Measurements from ENCODE around the gene DMD. TPM values are rescaled to one million over a fixed set of nuclear protein-coding genes. Genes with fewer than 3 reads are reported as not detected.

DMD gene
- total RNA-seq, 1 experiment from 2014 or later: 2.2 TPM

DNA sequence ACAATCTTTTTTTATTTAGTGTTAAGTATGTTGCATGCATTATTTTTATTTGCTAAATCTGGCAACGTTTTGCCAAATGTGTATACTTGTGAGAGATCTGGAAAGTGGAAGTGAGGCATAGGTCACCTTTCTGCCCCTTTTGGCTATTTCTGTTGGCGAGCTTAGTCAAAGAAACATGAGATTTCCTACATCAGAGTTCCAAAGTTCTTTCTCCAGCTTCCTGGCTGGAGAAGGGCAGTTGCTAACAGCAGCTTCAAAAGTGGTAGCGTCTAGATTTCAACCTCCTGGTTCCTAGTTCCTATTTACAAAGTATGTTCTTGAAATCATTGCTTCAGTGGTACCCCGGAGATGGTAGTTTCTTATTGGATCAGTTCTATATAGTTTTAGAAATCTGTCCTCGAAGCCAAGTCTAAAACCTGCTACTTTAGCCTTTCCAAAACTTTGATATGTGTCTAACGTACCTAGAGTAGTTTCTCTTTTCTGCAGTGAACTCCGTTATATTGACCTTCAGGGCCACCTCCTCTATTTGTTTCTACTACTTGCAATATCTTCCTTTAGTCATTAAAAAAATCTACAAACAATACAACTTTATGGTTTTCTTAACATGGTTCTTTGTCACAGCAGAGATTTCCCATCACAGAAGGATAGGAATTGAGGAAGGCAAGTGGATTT is 1683.8 kb downstream of the DMD start:
- Histone ChIP-seq H3K27ac (ENCODE audit: low read length) (no peak overlapping the region), H3K4me3 (ENCODE audit: low read depth in 2 of 2, low read length in 2 of 2) (no peak overlapping the region), H3K9me3 (ENCODE audit: control insufficient read depth, insufficient read depth, low read depth, low read length) (no peaks in the 10 kb centered on the region), H3K36me3 (ENCODE audit: control insufficient read depth, insufficient read depth, low read length) (no peaks in the 10 kb centered on the region), H3K27me3 (ENCODE audit: control insufficient read depth, insufficient read depth, low read length) (no peaks in the 10 kb centered on the region), H3K4me1 (ENCODE audit: control insufficient read depth, insufficient read depth, low read length) (no peaks in the 10 kb centered on the region)
- intact Hi-C loops (cut with micrococcal nuclease; ENCODE audit: unreplicated experiment): no loop called here
- ChIA-PET POLR2A (no interaction called here), CTCF (no interaction called here)
- DNase-seq (ENCODE audit: low read depth, low spot score) (no peak), ATAC-seq (no peak)
- TF ChIP-seq POLR2AphosphoS5 (IDR thresholded peaks at IDR 0.05; ENCODE audit: low read depth, low read length): no peak
- TF ChIP-seq TCF7L2 (IDR thresholded peaks at IDR 0.05; ENCODE audit: low read depth, low read length): no peak
- no peak for TF ChIP-seq SIN3A (IDR thresholded peaks at IDR 0.05; ENCODE audit: borderline replicate concordance, insufficient read depth, low read depth, low read length)
- BruUV-seq (replicated peaks): no TSS peak
- in situ Hi-C loops (cut with HindIII; ENCODE audit: low pct_unique_long_range_greater_than_20kb, low sequenced_read_pairs): no loop called here

DNA sequence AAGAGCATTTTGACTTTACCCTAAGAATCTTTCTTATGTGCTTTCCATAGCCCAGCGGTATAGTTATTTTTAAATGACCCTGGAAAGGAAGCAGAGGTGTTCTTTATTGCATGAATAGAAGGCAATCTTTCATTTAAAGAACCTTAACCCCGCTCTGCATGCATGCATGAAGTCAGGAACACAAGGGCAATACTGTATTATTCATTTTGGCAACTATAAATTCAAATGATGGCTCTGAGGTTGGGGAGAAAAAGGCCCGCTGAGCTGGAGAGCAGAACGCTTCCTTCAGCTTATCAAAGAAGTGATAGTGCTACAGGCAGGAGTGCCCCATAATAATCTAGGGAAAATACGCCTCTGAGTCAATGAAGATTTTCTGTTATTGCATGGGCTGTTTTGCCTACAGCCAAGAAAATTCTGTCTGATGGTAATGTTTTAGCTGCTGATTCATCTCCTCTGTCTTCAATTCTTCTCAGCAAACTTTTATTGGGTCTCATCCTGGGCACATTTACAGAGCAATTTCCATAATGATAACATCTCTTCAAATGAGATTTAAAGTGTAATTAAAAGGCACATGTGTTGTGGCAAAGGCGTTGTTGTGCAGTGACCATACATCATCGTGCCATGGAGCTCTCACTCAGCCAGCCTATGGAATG is 1687.3 kb downstream of the DMD start:
- CTCF ChIA-PET: no interaction called here
- no peak for ATAC-seq

More for the DNA sequence above, 1687.3 kb downstream of the DMD start:
- no peaks in the 10 kb centered on the region for H3K4me1 ChIP-seq (ENCODE audit: control insufficient read depth, insufficient read depth, low read length)
- POLR2A ChIA-PET: no interaction called here
- DNase-seq (ENCODE audit: low read depth, low spot score): no peak
- H3K27ac ChIP-seq (ENCODE audit: low read length): no peak overlapping the region
- intact Hi-C loops (cut with micrococcal nuclease; ENCODE audit: unreplicated experiment) (no loop called here), in situ Hi-C loops (cut with HindIII; ENCODE audit: low pct_unique_long_range_greater_than_20kb, low sequenced_read_pairs) (no loop called here)
- H3K9me3 ChIP-seq (ENCODE audit: control insufficient read depth, insufficient read depth, low read depth, low read length): no peaks in the 10 kb centered on the region
- H3K36me3 ChIP-seq (ENCODE audit: control insufficient read depth, insufficient read depth, low read length): no peaks in the 10 kb centered on the region
- H3K4me3 ChIP-seq (ENCODE audit: low read depth in 2 of 2, low read length in 2 of 2): no peak overlapping the region
- no peaks in the 10 kb centered on the region for H3K27me3 ChIP-seq (ENCODE audit: control insufficient read depth, insufficient read depth, low read length)
- BruUV-seq (replicated peaks): no TSS peak
- no peak for TF ChIP-seq POLR2AphosphoS5 (IDR thresholded peaks at IDR 0.05; ENCODE audit: low read depth, low read length)
- TF ChIP-seq, protein P1, sequence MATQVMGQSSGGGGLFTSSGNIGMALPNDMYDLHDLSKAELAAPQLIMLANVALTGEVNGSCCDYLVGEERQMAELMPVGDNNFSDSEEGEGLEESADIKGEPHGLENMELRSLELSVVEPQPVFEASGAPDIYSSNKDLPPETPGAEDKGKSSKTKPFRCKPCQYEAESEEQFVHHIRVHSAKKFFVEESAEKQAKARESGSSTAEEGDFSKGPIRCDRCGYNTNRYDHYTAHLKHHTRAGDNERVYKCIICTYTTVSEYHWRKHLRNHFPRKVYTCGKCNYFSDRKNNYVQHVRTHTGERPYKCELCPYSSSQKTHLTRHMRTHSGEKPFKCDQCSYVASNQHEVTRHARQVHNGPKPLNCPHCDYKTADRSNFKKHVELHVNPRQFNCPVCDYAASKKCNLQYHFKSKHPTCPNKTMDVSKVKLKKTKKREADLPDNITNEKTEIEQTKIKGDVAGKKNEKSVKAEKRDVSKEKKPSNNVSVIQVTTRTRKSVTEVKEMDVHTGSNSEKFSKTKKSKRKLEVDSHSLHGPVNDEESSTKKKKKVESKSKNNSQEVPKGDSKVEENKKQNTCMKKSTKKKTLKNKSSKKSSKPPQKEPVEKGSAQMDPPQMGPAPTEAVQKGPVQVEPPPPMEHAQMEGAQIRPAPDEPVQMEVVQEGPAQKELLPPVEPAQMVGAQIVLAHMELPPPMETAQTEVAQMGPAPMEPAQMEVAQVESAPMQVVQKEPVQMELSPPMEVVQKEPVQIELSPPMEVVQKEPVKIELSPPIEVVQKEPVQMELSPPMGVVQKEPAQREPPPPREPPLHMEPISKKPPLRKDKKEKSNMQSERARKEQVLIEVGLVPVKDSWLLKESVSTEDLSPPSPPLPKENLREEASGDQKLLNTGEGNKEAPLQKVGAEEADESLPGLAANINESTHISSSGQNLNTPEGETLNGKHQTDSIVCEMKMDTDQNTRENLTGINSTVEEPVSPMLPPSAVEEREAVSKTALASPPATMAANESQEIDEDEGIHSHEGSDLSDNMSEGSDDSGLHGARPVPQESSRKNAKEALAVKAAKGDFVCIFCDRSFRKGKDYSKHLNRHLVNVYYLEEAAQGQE (IDR thresholded peaks at IDR 0.05; ENCODE audit: insufficient read depth in 1 of 2, low read depth in 2 of 2, low read length in 1 of 2): no peak
- no peak for TF ChIP-seq TCF7L2 (IDR thresholded peaks at IDR 0.05; ENCODE audit: low read depth, low read length)
- no peak for TF ChIP-seq SIN3A (IDR thresholded peaks at IDR 0.05; ENCODE audit: borderline replicate concordance, insufficient read depth, low read depth, low read length)
- TF ChIP-seq, protein P2, sequence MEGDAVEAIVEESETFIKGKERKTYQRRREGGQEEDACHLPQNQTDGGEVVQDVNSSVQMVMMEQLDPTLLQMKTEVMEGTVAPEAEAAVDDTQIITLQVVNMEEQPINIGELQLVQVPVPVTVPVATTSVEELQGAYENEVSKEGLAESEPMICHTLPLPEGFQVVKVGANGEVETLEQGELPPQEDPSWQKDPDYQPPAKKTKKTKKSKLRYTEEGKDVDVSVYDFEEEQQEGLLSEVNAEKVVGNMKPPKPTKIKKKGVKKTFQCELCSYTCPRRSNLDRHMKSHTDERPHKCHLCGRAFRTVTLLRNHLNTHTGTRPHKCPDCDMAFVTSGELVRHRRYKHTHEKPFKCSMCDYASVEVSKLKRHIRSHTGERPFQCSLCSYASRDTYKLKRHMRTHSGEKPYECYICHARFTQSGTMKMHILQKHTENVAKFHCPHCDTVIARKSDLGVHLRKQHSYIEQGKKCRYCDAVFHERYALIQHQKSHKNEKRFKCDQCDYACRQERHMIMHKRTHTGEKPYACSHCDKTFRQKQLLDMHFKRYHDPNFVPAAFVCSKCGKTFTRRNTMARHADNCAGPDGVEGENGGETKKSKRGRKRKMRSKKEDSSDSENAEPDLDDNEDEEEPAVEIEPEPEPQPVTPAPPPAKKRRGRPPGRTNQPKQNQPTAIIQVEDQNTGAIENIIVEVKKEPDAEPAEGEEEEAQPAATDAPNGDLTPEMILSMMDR (IDR thresholded peaks at IDR 0.05): no peak

Data from Panc1 (cell line).